ENCODE measurements around the gene PNPLA7.

- TF ChIP-seq EZH2 (IDR thresholded peaks at IDR 0.05) (no peak), POLR2AphosphoS5 (IDR thresholded peaks at IDR 0.05; ENCODE audit: borderline replicate concordance, low read depth, low read length) (no peak)
Measured at GRCh38 chr9:137519553-137519952, 30.6 kb downstream of the PNPLA7 start.

Measured in SK-N-MC (cell line).